ENCODE measurements around the gene LGALS16. TPM values are rescaled to one million over a fixed set of nuclear protein-coding genes. Genes with fewer than 3 reads are reported as not detected.
"Not testable (repeated sequence)": the region's sequence is repeated elsewhere in the genome, so short reads cannot be mapped to it uniquely, and the experiment has no call there.

Gene LGALS16
- polyA plus RNA-seq, 1 donor from 2014 or later = not detected

GRCh38 chr19:39672473-39672872 is 16.8 kb downstream of the LGALS16 start:
- Histone ChIP-seq H3K9me3 (ENCODE audit: low read length) (no peaks in the 10 kb centered on the region), H3K79me2 (replicated peaks; ENCODE audit: insufficient read depth, low read length) (no peaks in the 10 kb centered on the region), H3K36me3 (ENCODE audit: insufficient read depth, low read length) (no peaks in the 10 kb centered on the region), H3K9ac (ENCODE audit: low read length) (no peak overlapping the region), H2AFZ (ENCODE audit: low read depth, low read length) (no peak overlapping the region), H3K4me3 (ENCODE audit: low read length) (no peak overlapping the region), H3K9me2 (ENCODE audit: insufficient read depth, low read length) (no peaks in the 10 kb centered on the region), H3F3A (ENCODE audit: insufficient read depth, low read length, poor library complexity, severe bottlenecking) (no peaks in the 10 kb centered on the region), H3K27me3 (ENCODE audit: insufficient read depth, low read depth, low read length) (no peaks in the 10 kb centered on the region), H3K4me2 (ENCODE audit: low read length) (no peak overlapping the region), H3K27ac (ENCODE audit: low read length) (no peak overlapping the region), H4K20me1 (ENCODE audit: insufficient read depth) (no peaks in the 10 kb centered on the region)
- TF ChIP-seq POLR2AphosphoS5 (IDR thresholded peaks at IDR 0.05) (no peak), EZH2 (IDR thresholded peaks at IDR 0.05; ENCODE audit: borderline replicate concordance, insufficient read depth, low read length, poor library complexity, severe bottlenecking) (no peak), EP300 (conservative IDR thresholded peaks at IDR 0.05; ENCODE audit: poor library complexity, severe bottlenecking) (no peak), RAD21 (conservative IDR thresholded peaks at IDR 0.05) (no peak), TAF1 (IDR thresholded peaks at IDR 0.05; ENCODE audit: low read depth) (no peak), MXI1 (conservative IDR thresholded peaks at IDR 0.05; ENCODE audit: poor library complexity, severe bottlenecking) (no peak), CTCF (IDR thresholded peaks at IDR 0.05; ENCODE audit: poor library complexity, severe bottlenecking) (no peak), REST (IDR thresholded peaks at IDR 0.05; ENCODE audit: borderline replicate concordance) (no peak), SMC3 (conservative IDR thresholded peaks at IDR 0.05; ENCODE audit: poor library complexity) (no peak)

- H3K9ac ChIP-seq (ENCODE audit: low read length); H3K9me2 ChIP-seq (ENCODE audit: insufficient read depth, low read length); H3F3A ChIP-seq (ENCODE audit: insufficient read depth, low read length, poor library complexity, severe bottlenecking); H3K9me3 ChIP-seq (ENCODE audit: low read length); H3K4me3 ChIP-seq (ENCODE audit: low read length); H2AFZ ChIP-seq (ENCODE audit: low read depth, low read length); H3K79me2 ChIP-seq (replicated peaks; ENCODE audit: insufficient read depth, low read length); H3K27ac ChIP-seq (ENCODE audit: low read length); H3K36me3 ChIP-seq (ENCODE audit: insufficient read depth, low read length); H3K4me2 ChIP-seq (ENCODE audit: low read length); H3K27me3 ChIP-seq (ENCODE audit: insufficient read depth, low read depth, low read length); H4K20me1 ChIP-seq (ENCODE audit: insufficient read depth): not testable (repeated sequence)
- TF ChIP-seq CTCF (IDR thresholded peaks at IDR 0.05; ENCODE audit: poor library complexity, severe bottlenecking) = peak; percentile 15
These were observed 18.1 kb downstream of the LGALS16 start for GRCh38 chr19:39673862-39674261.

Data from neural cell (in vitro differentiated cells).